ENCODE data around the gene TMEM132C.

- TF ChIP-seq, protein P1, sequence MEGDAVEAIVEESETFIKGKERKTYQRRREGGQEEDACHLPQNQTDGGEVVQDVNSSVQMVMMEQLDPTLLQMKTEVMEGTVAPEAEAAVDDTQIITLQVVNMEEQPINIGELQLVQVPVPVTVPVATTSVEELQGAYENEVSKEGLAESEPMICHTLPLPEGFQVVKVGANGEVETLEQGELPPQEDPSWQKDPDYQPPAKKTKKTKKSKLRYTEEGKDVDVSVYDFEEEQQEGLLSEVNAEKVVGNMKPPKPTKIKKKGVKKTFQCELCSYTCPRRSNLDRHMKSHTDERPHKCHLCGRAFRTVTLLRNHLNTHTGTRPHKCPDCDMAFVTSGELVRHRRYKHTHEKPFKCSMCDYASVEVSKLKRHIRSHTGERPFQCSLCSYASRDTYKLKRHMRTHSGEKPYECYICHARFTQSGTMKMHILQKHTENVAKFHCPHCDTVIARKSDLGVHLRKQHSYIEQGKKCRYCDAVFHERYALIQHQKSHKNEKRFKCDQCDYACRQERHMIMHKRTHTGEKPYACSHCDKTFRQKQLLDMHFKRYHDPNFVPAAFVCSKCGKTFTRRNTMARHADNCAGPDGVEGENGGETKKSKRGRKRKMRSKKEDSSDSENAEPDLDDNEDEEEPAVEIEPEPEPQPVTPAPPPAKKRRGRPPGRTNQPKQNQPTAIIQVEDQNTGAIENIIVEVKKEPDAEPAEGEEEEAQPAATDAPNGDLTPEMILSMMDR (IDR thresholded peaks at IDR 0.05): no peak
- no peak for TF ChIP-seq EP300 (IDR thresholded peaks at IDR 0.05)
- TF ChIP-seq POLR2A (IDR thresholded peaks at IDR 0.05): no peak
- TF ChIP-seq POLR2AphosphoS5 (IDR thresholded peaks at IDR 0.05): no peak
These were observed 69.5 kb downstream of the TMEM132C start for GRCh38 chr12:128336204-128337070.
